ENCODE data around the gene RPL13A. TPM values are rescaled to one million over a fixed set of nuclear protein-coding genes. Genes with fewer than 3 reads are reported as not detected.
A peak's percentile ranks its signal among the peaks of the same experiment; 100 is the strongest.
"Not testable (repeated sequence)": the region's sequence is repeated elsewhere in the genome, so short reads cannot be mapped to it uniquely, and the experiment has no call there.

The RPL13A gene
- total RNA-seq, 1 donor from 2014 or later = 3,501 TPM

DNA sequence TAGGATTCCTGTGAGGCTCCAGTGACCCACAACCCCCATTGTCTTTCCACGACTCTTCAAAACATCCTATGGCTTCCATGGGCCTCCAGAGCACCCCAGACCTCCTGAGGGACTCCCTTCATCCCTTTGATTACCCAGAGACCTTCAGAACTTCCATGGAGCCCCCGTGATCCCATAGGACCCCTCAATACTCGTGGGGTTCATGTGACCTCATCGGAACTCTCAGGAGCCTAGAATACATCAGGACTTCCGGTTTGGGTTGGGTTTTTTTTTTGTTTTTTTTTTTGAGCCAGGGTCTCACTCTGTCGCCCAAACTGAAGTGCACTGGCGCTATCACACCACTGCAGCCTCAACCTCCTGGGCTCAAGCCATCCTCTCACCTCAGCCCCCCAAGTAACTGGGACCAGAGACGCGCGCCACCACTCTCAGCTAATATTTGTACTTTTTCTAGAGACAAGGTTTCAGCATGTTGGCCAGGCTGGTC, 33.6 kb upstream of the RPL13A start:
- no peaks in the 10 kb centered on the region for H3K36me3 ChIP-seq (ENCODE audit: control insufficient read depth, insufficient read depth, low read length)
- no peaks in the 10 kb centered on the region for H3K27me3 ChIP-seq (ENCODE audit: control insufficient read depth, insufficient read depth, low read length)
- H3K4me3 ChIP-seq (ENCODE audit: low read depth, low read length) = peak overlapping the region; percentile 74
- TF ChIP-seq, protein P1, sequence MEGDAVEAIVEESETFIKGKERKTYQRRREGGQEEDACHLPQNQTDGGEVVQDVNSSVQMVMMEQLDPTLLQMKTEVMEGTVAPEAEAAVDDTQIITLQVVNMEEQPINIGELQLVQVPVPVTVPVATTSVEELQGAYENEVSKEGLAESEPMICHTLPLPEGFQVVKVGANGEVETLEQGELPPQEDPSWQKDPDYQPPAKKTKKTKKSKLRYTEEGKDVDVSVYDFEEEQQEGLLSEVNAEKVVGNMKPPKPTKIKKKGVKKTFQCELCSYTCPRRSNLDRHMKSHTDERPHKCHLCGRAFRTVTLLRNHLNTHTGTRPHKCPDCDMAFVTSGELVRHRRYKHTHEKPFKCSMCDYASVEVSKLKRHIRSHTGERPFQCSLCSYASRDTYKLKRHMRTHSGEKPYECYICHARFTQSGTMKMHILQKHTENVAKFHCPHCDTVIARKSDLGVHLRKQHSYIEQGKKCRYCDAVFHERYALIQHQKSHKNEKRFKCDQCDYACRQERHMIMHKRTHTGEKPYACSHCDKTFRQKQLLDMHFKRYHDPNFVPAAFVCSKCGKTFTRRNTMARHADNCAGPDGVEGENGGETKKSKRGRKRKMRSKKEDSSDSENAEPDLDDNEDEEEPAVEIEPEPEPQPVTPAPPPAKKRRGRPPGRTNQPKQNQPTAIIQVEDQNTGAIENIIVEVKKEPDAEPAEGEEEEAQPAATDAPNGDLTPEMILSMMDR (IDR thresholded peaks at IDR 0.05; ENCODE audit: insufficient read depth, low read length, severe bottlenecking) = no peak
- DNase-seq (ENCODE audit: low read depth) (no peak), FAIRE-seq (no peak)

DNA sequence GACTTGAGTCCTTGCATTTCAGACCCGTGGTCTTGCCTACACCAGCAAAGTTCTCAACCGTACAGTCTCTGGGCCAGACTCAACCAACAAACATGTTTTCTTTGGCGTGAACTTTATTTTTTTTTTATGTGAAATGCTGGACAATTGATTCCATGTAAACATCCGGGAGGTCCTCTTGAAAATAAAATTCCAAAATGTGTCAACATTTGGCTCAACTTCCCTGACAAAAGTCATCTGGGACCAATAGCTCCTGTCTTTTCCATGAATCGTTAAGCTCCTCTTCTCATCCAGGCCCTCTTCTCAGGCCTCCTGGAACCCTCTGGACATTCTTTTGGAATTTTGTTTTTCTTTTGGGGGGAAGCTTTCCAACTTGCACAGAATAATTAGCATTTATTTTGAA, 31.6 kb upstream of the RPL13A start:
- DNase-seq (ENCODE audit: low read depth) = no peak
- Histone ChIP-seq H3K4me3 (ENCODE audit: low read depth, low read length) (no peak overlapping the region), H3K27me3 (ENCODE audit: control insufficient read depth, insufficient read depth, low read length) (no peaks in the 10 kb centered on the region), H3K36me3 (ENCODE audit: control insufficient read depth, insufficient read depth, low read length) (no peaks in the 10 kb centered on the region)
- FAIRE-seq = no peak
- TF ChIP-seq, protein P1 (IDR thresholded peaks at IDR 0.05; ENCODE audit: insufficient read depth, low read length, severe bottlenecking) = no peak

DNA sequence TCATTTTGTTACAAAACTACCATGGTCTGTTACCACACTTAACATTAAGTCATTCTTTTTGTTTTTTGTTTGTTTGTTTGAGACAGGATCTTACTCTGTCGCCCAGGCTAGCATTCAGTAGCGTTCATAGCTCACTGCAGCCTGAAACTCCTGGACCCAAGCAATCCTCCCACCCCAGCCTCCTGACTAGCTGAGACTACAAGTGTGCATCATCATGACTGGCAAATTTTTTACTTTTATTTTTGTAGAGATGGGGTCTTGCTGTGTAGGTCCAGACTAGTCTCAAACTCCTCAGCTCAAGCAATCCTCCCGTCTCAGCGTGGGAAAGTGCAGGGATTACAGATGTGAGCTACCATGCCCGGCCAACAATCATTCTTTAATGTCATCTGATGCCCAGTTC, 31.1 kb upstream of the RPL13A start:
- H3K36me3 ChIP-seq (ENCODE audit: control insufficient read depth, insufficient read depth, low read length) = no peaks in the 10 kb centered on the region
- H3K27me3 ChIP-seq (ENCODE audit: control insufficient read depth, insufficient read depth, low read length) = no peaks in the 10 kb centered on the region
- no peak overlapping the region for H3K4me3 ChIP-seq (ENCODE audit: low read depth, low read length)
- TF ChIP-seq, protein P1 (IDR thresholded peaks at IDR 0.05; ENCODE audit: insufficient read depth, low read length, severe bottlenecking) = no peak
- no peak for FAIRE-seq
- no peak for DNase-seq (ENCODE audit: low read depth)

DNA sequence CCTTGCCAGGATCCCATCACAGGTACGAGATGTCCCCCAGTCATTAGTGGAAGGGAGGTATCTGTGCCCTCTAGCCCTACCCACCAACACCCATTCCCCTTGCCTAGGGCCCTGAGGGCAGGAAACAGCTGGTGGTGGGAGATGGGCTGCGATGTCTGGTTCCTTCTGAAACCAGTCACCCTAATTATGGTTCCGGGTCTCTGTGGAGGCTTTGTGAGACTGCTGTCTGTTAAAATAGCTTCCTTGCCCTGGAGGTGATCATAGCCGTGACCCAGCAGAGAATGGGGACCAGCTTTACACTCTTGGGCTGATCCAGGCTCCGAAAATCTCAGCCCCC, 28.9 kb upstream of the RPL13A start:
- Histone ChIP-seq H3K27me3 (ENCODE audit: control insufficient read depth, insufficient read depth, low read length) (no peaks in the 10 kb centered on the region), H3K36me3 (ENCODE audit: control insufficient read depth, insufficient read depth, low read length) (no peaks in the 10 kb centered on the region), H3K4me3 (ENCODE audit: low read depth, low read length) (no peak overlapping the region)
- FAIRE-seq = no peak
- TF ChIP-seq, protein P1 (IDR thresholded peaks at IDR 0.05; ENCODE audit: insufficient read depth, low read length, severe bottlenecking) = no peak
- DNase-seq (ENCODE audit: low read depth) = no peak

DNA sequence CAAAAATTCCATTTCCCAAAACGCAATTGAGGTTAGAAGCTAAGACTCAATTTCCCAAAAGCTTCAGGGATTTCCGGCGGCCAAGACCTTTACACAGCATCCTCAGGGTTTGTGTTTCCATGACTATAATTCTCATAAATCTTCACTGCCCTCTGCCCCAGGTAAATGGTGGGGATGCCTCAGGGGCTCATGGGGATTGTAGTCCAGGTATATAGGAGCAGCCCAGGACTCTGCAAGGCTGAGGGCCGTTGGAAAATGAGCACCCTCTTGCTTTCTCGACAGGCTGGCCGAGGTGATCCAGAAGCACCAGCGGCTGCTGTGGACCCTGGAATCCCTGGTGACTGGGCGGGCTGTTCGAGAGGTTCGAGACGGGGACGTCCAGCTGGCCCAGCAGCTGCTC, 28.0 kb upstream of the RPL13A start:
- Histone ChIP-seq H3K36me3 (ENCODE audit: control insufficient read depth, insufficient read depth, low read length) (no peaks in the 10 kb centered on the region), H3K27me3 (ENCODE audit: control insufficient read depth, insufficient read depth, low read length) (no peaks in the 10 kb centered on the region), H3K4me3 (ENCODE audit: low read depth, low read length) (no peak overlapping the region)
- no peak for DNase-seq (ENCODE audit: low read depth)
- FAIRE-seq = no peak
- TF ChIP-seq, protein P1 (IDR thresholded peaks at IDR 0.05; ENCODE audit: insufficient read depth, low read length, severe bottlenecking) = no peak

DNA sequence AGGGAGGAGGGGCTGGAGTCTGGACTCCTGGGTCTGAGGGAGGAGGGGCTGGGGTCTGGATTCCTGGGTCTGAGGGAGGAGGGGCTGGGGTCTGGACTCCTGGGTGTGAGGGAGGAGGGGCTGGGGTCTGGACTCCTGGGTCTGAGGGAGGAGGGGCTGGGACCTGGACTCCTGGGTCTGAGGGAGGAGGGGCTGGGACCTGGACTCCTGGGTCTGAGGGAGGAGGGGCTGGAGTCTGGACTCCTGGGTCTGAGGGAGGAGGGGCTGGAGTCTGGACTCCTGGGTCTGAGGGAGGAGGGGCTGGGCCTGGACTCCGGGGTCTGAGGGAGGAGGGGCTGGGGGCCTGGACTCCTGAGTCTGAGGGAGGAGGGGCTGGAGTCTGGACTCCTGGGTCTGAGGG, 26.3 kb upstream of the RPL13A start:
- H3K27me3 ChIP-seq (ENCODE audit: control insufficient read depth, insufficient read depth, low read length); H3K36me3 ChIP-seq (ENCODE audit: control insufficient read depth, insufficient read depth, low read length); FAIRE-seq; DNase-seq (ENCODE audit: low read depth); H3K4me3 ChIP-seq (ENCODE audit: low read depth, low read length): not testable (repeated sequence)

All from bronchial epithelial cell (primary cell).